Brain microvascular endothelial cell (primary cell): ENCODE measurements around the gene KDSR.

ENCODE experiments used
- DNase-seq: peaks from one replicate; pipeline ENCODE4 v3.0.0-alpha.2; 2020
- H3K27ac ChIP-seq: fragments of 250-450 bp; sonication (Bioruptor Pico); 2 replicates; pipeline ENCODE4 v1.5.1; 2020; ENCODE audit warnings: mild to moderate bottlenecking, moderate library complexity
- H3K27me3 ChIP-seq: fragments of 250-450 bp; sonication (Bioruptor Pico); replicated peaks from 2 replicates; pipeline ENCODE4 v1.5.1; 2020; ENCODE audit warnings: mild to moderate bottlenecking
- H3K36me3 ChIP-seq: fragments of 250-450 bp; sonication (Bioruptor Pico); replicated peaks from 2 replicates; pipeline ENCODE4 v1.5.1; 2020; ENCODE audit warnings: mild to moderate bottlenecking
- H3K4me3 ChIP-seq: 2 replicates; pipeline ENCODE4 v1.5.1; 2011; ENCODE audit warnings: low read depth, mild to moderate bottlenecking, control low read depth, low read length, moderate library complexity
- CTCF ChIP-seq: IDR thresholded peaks from 2 replicates; pipeline ENCODE4 v1.5.1; 2011; ENCODE audit warnings: low read depth, mild to moderate bottlenecking, moderate library complexity, low read length, control low read depth, inconsistent platforms; ENCODE audit errors: missing control alignments
- in situ Hi-C: cut with HindIII; loops from 2 replicates; pipeline ENCODE4 v1.10.0; 2017; ENCODE audit warnings: low sequenced_read_pairs, low pct_ligation_motif_present

Gene KDSR

DNA sequence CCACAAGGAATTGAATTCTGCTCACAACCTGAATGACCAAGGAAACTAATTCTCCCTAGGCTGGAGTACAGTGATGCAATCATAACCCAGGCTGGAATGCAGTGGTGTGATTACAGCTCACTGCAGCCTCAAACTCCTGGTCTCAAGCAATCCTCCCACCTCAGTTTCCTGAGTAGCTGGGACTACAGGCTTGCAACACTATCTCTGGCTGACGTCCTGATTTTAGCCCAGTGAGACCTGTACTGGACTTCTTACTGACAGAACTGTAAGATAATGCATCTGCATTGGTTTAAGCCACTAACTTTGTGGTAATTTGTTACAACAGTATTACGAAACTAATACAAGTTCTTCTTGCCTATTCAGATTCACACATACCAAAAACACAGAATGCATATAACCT, 9.5 kb upstream of the KDSR start:
- no peak for TF ChIP-seq CTCF
- no peaks in the 10 kb centered on the region for H3K36me3 ChIP-seq
- H3K27me3 ChIP-seq: no peaks in the 10 kb centered on the region
- no peak overlapping the region for H3K27ac ChIP-seq
- in situ Hi-C loops: no loop called here
- DNase-seq: peak; percentile 54
- no peak overlapping the region for H3K4me3 ChIP-seq

DNA sequence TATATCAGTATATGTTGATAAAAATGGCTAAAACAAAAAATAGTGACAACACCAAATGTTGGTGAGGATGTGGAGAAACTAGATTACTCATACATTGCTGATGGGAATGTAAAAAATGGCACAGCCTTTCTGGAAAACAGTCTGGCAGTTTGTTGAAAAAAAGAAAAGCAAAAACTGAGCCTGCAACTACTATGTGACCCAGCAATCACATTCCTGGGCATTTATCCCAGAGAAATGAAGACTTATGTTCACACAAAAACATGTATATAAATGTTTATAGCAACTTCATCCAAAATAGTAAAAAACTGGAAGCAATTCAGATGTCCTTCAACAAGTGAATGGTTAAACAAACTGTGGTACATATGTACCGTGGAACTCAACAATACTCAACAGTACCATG, 7.5 kb upstream of the KDSR start:
- no peak for TF ChIP-seq CTCF
- Histone ChIP-seq H3K27ac (no peak overlapping the region), H3K36me3 (no peaks in the 10 kb centered on the region), H3K4me3 (no peak overlapping the region), H3K27me3 (no peaks in the 10 kb centered on the region)
- DNase-seq: no peak
- in situ Hi-C loops: no loop called here

- in situ Hi-C loops: no loop called here
- no peak for DNase-seq
- no peak for TF ChIP-seq CTCF
Measured at GRCh38 chr18:63373161-63373560, 6.2 kb upstream of the KDSR start.

DNA sequence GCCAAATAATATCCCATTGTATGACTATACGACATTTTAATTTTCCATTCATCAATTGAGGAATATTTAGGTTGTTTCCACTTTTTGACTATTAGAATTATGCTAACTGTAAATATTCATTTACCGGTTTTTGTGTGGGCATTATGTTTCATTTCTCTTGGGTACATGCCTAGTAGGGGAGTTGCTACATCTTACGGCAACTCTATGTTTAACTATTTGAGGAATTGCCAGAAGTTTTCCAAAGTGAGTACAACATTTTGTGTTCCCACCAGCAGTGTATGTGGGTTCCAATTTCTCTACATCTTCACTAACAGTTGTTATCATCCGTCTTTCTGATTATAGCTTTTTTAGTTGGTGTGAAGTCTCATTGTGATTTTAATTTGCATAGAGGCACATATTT, 1.6 kb upstream of the KDSR start:
- no peak overlapping the region for H3K4me3 ChIP-seq
- in situ Hi-C loops: no loop called here

More at GRCh38 chr18:63373161-63373560, 6.2 kb upstream of the KDSR start:
- H3K27ac ChIP-seq: no peak overlapping the region
- H3K27me3 ChIP-seq: no peaks in the 10 kb centered on the region
- H3K4me3 ChIP-seq: no peak overlapping the region
- H3K36me3 ChIP-seq: no peaks in the 10 kb centered on the region

DNA sequence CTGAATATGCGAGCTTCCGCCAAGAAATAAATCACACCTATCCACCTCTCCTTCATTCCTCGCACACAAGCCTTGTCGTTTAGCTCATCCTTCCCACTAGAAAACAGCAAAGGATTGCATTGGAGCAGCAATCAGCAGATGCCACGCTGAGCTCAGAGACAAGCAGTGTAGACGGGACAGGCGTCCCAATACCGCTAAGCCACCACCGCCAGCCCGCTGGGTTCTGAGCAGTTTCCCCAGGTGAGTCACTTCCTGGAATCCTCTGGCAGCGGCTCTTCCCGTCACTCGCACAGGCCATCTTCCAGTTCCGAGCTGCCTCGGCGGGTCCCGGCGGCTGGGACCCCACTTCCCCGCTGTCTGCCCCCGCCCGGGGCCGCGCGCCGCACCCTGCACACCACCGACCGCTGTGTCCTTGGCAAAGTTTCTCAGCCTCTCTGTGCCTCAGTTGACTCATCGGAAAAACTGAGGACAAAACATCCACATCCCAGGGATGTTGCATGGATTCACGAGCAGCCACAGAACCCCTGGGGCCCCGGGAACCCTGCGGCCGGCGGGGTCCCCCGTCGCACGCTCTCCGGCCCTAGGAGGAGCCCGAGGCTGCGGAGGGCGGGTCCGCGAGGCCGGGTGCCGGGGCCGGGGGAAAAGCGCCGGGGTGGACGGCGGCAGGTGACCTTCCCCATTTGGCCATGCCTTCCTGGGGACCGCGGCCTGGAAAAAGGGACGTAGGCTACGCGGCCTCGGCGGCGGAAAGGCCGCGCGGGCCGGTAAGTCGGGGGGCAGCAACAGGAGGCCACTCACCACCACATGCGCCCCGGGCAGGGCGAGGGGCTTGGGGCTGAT, 573 bp downstream of the KDSR start:
- peak; percentile 62 for DNase-seq
- in situ Hi-C loops: no loop called here
- no peak for TF ChIP-seq CTCF
- H3K27ac ChIP-seq: peak overlapping the region; percentile 95
- H3K4me3 ChIP-seq: peak overlapping the region; percentile 81
- H3K36me3 ChIP-seq: peaks cover 7% of the 10 kb centered on the region
- no peaks in the 10 kb centered on the region for H3K27me3 ChIP-seq

More for the DNA sequence above, 1.6 kb upstream of the KDSR start:
- DNase-seq: no peak
- no peak for TF ChIP-seq CTCF
- H3K36me3 ChIP-seq: no peaks in the 10 kb centered on the region
- H3K27me3 ChIP-seq: no peaks in the 10 kb centered on the region
- H3K27ac ChIP-seq: no peak overlapping the region

GRCh38 chr18:63365876-63366212, 1.2 kb downstream of the KDSR start:
- Histone ChIP-seq H3K4me3 (peak overlapping the region; percentile 81), H3K36me3 (peaks cover 9% of the 10 kb centered on the region), H3K27ac (peak overlapping the region; percentile 95)

More at GRCh38 chr18:63365876-63366212, 1.2 kb downstream of the KDSR start:
- in situ Hi-C loops: no loop called here
- H3K27me3 ChIP-seq: no peaks in the 10 kb centered on the region
- no peak for TF ChIP-seq CTCF
- DNase-seq: no peak
